ENCODE results near the gene COTL1. TPM values are rescaled to one million over a fixed set of nuclear protein-coding genes. Genes with fewer than 3 reads are reported as not detected.

COTL1 gene
- total and polyA plus RNA-seq, 9 of the 15 experiments (the other 6 are each of a cell fraction or from before 2014, with no cell fraction given): 27.7 to 185 (median 72.5) TPM

DNA sequence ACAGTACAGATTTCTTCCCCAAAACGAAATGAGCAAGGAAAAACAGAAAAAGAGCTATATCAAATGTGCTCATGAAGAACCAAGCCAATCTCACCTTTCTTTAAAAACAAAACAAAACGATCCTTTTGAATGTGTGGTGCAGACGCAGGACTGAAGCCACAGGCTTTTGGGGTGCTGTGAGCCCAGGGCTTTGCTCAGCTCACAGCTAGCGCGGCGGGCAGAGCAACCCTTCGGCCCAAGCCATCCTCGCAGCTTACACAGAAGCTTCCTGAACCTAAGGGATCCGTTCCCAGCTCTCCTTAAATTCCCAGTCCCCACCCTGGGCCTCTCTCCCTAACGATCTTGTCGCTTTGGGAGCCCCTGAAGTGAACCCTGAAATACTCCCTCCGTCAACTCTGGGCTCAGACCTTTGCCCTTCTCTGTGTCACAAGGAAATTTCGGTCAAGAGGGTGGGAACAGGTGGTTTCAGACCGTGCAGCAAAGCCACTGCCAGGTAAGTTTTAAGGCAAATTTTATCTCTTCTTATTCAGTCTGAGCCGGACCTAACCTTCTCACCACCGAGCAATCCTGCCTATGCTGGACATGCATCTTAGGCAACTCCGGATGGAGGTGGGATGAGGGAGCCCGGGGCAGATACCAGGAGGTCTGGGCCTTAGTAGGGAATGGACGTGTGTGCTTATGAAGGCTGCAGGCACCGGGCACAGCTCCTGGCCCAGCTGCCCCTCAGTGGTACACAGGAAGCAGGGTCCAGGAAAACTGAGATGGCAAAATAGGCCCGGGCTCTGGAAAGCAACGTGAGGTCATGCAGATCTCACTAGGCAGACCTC lies 52.0 kb downstream of the COTL1 start:
- Histone ChIP-seq H3K9me1 (ENCODE audit: control insufficient read depth, insufficient read depth, low read length) (no peaks in the 10 kb centered on the region), H3K27me3 (ENCODE audit: control insufficient read depth in 2 of 2, insufficient read depth in 2 of 2, low read length in 2 of 2) (peaks cover 0 to 5% of the 10 kb centered on the region in 2 experiments; a peak in 1 of 5 replicates), H3K9ac (ENCODE audit: insufficient read depth in 1 of 2, low read depth in 2 of 2, low read length in 2 of 2) (no peak overlapping the region), H2AFZ (ENCODE audit: low read depth, low read length) (no peak overlapping the region), H3K9me3 (replicated peaks; ENCODE audit: control insufficient read depth, insufficient read depth, low read depth, low read length) (no peaks in the 10 kb centered on the region), H3K36me3 (ENCODE audit: control insufficient read depth, insufficient read depth, low read length) (peaks cover 13% of the 10 kb centered on the region; the same call in 1 of the 3 replicates), H3K4me1 (replicated peaks in 1 of 2; ENCODE audit: control insufficient read depth in 2 of 2, insufficient read depth in 2 of 2, low read length in 2 of 2) (no peaks in the 10 kb centered on the region; a peak in 1 of 5 replicates), H3K79me2 (ENCODE audit: control insufficient read depth, insufficient read depth, low read length) (no peaks in the 10 kb centered on the region), H4K20me1 (replicated peaks; ENCODE audit: control insufficient read depth, insufficient read depth, low read length) (no peaks in the 10 kb centered on the region), H3K4me3 (no peak overlapping the region), H3K27ac (ENCODE audit: extremely low read depth, low read depth, low read length) (no peak overlapping the region), H3K4me2 (ENCODE audit: insufficient read depth, low read length) (no peak overlapping the region)
- FAIRE-seq (no peak), ATAC-seq (no peak), DNase-seq (ENCODE audit: extremely low read depth in 1 of 4, low spot score in 3 of 4) (no peak)
- ChIA-PET CTCF (ENCODE audit: low intra/inter-chr PET ratio) (no interaction called here), POLR2A (interaction anchor here (0.6 to 3.6 kb wide), 3 partner anchors 11 to 14 kb away, joined by 3 to 15 read pairs (median 3); no protein-coding TSS in a partner anchor)
- intact Hi-C loops (cut with micrococcal nuclease): no loop called here
- in situ Hi-C loops (cut with MboI): no loop called here
- BruUV-seq (replicated peaks): TSS peak; percentile 92
- 72% methylated on average over 22 of the region's 22 CpGs for WGBS (ENCODE audit: insufficient coverage, low coverage, missing lambda C conversion rate)
- TF ChIP-seq NUFIP1 (IDR thresholded peaks at IDR 0.05; ENCODE audit: partially characterized antibody) (no peak), SMARCA5 (IDR thresholded peaks at IDR 0.05) (no peak), ZBTB1 (CRISPR knock-in tag; IDR thresholded peaks at IDR 0.05; ENCODE audit: borderline replicate concordance, low read depth) (no peak), ZNF507 (tag; conservative IDR thresholded peaks at IDR 0.05) (no peak), ASH1L (IDR thresholded peaks at IDR 0.05; ENCODE audit: borderline replicate concordance, low read depth, partially characterized antibody) (no peak), FOXA3 (CRISPR knock-in tag; conservative IDR thresholded peaks at IDR 0.05 in 1 of 2, IDR thresholded peaks at IDR 0.05 in 1 of 2) (no peak)
- TF ChIP-seq, protein P1, sequence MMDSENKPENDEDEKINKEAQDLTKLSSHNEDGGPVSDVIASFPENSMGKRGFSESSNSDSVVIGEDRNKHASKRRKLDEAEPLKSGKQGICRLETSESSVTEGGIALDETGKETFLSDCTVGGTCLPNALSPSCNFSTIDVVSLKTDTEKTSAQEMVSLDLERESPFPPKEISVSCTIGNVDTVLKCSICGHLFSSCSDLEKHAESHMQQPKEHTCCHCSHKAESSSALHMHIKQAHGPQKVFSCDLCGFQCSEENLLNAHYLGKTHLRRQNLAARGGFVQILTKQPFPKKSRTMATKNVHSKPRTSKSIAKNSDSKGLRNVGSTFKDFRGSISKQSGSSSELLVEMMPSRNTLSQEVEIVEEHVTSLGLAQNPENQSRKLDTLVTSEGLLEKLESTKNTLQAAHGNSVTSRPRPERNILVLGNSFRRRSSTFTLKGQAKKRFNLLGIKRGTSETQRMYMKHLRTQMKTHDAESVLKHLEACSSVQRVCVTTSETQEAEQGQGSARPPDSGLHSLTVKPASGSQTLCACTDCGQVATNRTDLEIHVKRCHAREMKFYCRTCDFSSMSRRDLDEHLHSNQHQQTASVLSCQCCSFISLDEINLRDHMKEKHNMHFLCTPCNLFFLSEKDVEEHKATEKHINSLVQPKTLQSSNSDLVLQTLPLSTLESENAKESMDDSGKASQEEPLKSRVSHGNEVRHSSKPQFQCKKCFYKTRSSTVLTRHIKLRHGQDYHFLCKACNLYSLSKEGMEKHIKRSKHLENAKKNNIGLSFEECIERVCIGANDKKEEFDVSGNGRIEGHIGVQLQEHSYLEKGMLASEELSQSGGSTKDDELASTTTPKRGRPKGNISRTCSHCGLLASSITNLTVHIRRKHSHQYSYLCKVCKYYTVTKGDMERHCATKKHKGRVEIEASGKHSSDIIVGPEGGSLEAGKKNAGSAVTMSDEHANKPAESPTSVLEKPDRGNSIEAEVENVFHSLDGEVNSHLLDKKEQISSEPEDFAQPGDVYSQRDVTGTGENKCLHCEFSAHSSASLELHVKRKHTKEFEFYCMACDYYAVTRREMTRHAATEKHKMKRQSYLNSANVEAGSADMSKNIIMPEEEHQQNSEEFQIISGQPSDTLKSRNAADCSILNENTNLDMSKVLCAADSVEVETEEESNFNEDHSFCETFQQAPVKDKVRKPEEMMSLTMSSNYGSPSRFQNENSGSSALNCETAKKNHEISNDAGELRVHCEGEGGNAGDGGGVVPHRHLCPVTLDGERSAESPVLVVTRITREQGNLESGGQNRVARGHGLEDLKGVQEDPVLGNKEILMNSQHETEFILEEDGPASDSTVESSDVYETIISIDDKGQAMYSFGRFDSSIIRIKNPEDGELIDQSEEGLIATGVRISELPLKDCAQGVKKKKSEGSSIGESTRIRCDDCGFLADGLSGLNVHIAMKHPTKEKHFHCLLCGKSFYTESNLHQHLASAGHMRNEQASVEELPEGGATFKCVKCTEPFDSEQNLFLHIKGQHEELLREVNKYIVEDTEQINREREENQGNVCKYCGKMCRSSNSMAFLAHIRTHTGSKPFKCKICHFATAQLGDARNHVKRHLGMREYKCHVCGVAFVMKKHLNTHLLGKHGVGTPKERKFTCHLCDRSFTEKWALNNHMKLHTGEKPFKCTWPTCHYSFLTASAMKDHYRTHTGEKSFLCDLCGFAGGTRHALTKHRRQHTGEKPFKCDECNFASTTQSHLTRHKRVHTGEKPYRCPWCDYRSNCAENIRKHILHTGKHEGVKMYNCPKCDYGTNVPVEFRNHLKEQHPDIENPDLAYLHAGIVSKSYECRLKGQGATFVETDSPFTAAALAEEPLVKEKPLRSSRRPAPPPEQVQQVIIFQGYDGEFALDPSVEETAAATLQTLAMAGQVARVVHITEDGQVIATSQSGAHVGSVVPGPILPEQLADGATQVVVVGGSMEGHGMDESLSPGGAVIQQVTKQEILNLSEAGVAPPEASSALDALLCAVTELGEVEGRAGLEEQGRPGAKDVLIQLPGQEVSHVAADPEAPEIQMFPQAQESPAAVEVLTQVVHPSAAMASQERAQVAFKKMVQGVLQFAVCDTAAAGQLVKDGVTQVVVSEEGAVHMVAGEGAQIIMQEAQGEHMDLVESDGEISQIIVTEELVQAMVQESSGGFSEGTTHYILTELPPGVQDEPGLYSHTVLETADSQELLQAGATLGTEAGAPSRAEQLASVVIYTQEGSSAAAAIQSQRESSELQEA (IDR thresholded peaks at IDR 0.05; ENCODE audit: low read depth): no peak
- TF ChIP-seq, protein P2, sequence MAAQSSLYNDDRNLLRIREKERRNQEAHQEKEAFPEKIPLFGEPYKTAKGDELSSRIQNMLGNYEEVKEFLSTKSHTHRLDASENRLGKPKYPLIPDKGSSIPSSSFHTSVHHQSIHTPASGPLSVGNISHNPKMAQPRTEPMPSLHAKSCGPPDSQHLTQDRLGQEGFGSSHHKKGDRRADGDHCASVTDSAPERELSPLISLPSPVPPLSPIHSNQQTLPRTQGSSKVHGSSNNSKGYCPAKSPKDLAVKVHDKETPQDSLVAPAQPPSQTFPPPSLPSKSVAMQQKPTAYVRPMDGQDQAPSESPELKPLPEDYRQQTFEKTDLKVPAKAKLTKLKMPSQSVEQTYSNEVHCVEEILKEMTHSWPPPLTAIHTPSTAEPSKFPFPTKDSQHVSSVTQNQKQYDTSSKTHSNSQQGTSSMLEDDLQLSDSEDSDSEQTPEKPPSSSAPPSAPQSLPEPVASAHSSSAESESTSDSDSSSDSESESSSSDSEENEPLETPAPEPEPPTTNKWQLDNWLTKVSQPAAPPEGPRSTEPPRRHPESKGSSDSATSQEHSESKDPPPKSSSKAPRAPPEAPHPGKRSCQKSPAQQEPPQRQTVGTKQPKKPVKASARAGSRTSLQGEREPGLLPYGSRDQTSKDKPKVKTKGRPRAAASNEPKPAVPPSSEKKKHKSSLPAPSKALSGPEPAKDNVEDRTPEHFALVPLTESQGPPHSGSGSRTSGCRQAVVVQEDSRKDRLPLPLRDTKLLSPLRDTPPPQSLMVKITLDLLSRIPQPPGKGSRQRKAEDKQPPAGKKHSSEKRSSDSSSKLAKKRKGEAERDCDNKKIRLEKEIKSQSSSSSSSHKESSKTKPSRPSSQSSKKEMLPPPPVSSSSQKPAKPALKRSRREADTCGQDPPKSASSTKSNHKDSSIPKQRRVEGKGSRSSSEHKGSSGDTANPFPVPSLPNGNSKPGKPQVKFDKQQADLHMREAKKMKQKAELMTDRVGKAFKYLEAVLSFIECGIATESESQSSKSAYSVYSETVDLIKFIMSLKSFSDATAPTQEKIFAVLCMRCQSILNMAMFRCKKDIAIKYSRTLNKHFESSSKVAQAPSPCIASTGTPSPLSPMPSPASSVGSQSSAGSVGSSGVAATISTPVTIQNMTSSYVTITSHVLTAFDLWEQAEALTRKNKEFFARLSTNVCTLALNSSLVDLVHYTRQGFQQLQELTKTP (IDR thresholded peaks at IDR 0.05; ENCODE audit: low read depth in 1 of 2, partially characterized antibody in 2 of 2): no peak

All from K562 (cell line).